ENCODE measurements around the gene RPS6KA2. TPM values are rescaled to one million over a fixed set of nuclear protein-coding genes. Genes with fewer than 3 reads are reported as not detected.

Gene RPS6KA2
- total RNA-seq, 1 experiment from 2014 or later, result 12.3 TPM

DNA sequence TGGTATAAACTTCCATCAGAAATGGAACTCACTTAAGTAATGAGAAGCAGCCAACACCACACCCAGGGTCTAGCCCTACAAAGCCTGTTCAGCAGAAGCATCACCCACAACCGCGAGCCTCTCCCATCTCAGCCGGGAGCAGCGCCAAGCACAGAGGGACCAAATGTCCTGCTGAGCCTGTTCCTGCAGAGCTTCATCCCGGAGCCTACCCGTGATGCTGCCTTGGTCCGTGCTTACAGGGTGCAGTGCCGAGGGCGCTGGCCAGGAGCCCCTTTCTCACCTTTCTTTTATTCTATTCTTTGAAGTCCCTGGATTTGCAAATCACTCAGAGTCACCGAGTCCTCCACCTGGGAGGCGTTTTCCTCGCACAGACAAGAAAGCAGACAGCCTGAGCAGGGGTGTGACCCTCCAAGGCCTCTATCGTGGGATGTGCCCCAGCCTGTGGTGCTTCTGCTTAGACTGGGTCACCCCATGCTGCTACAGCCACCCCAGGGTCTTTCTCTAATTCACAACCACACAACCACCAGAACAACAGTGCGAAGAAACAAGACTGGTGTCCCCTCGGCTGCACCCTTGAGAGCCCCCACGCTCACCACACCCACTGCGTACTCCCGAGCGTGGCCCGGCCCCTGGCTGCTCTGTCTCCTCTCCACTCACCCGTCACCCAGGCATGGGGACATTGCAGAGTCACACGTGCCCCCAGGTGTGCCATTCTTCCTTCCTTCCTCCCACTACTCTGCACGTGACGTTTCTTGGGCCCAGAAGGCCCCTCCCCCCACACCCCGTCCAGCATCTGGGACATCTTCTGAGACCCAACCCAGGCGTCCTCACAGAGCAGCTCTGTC lies 152.1 kb downstream of the RPS6KA2 start:
- Histone ChIP-seq H3K79me1 (ENCODE audit: insufficient read depth, low read depth, low read length, poor library complexity, severe bottlenecking) (no peaks in the 10 kb centered on the region), H3K18ac (ENCODE audit: insufficient read length, low read depth, low read length) (no peak overlapping the region), H3K9me3 (ENCODE audit: control insufficient read depth, low read depth, low read length) (no peaks in the 10 kb centered on the region), H2BK12ac (ENCODE audit: insufficient read length, low read depth, low read length) (no peak overlapping the region), H2BK15ac (ENCODE audit: low read depth, low read length) (no peak overlapping the region), H4K5ac (ENCODE audit: insufficient read length, low read depth, low read length) (no peak overlapping the region), H3K27me3 (ENCODE audit: insufficient read depth, low read length) (no peaks in the 10 kb centered on the region), H3K79me2 (ENCODE audit: insufficient read depth, low read length) (no peaks in the 10 kb centered on the region), H2BK120ac (ENCODE audit: low read depth, low read length, poor library complexity, severe bottlenecking) (no peak overlapping the region), H3K27ac (ENCODE audit: insufficient read length, low read depth, low read length) (no peak overlapping the region), H3K23ac (ENCODE audit: insufficient read length, low read depth, low read length) (no peak overlapping the region), H3T11ph (ENCODE audit: low read length) (no peak overlapping the region), H2BK5ac (ENCODE audit: insufficient read length, low read length) (no peak overlapping the region), H3K4me1 (ENCODE audit: insufficient read depth, low read length) (no peaks in the 10 kb centered on the region), H3K23me2 (ENCODE audit: insufficient read length, low read depth, low read length, poor library complexity, severe bottlenecking) (no peaks in the 10 kb centered on the region), H3K56ac (ENCODE audit: insufficient read length, low read depth, low read length) (no peak overlapping the region), H4K91ac (ENCODE audit: insufficient read length, low read depth, low read length) (no peak overlapping the region), H3K4me2 (ENCODE audit: insufficient read depth, insufficient read length, low read length) (no peak overlapping the region), H3K4ac (ENCODE audit: low read depth, low read length) (no peak overlapping the region), H3K14ac (ENCODE audit: insufficient read depth, low read length) (no peak overlapping the region), H2BK20ac (ENCODE audit: low read depth, low read length, poor library complexity, severe bottlenecking) (no peak overlapping the region), H2AFZ (ENCODE audit: low read length) (no peak overlapping the region), H4K20me1 (ENCODE audit: control insufficient read depth, insufficient read depth, insufficient read length) (no peaks in the 10 kb centered on the region), H3K9ac (ENCODE audit: extremely low read depth, insufficient read length, low read length) (no peak overlapping the region), H4K8ac (replicated peaks; ENCODE audit: insufficient read length, low read depth, low read length) (no peak overlapping the region), H2AK5ac (ENCODE audit: insufficient read length, low read length) (no peak overlapping the region)
- Mint-ChIP-seq H3K4me3 (no peak overlapping the region), H3K36me3 (ENCODE audit: insufficient read depth in 1 of 3, low read depth in 3 of 3) (peaks cover 1 to 10% (median 5%) of the 10 kb centered on the region in 3 experiments; a peak in 4 of 7 replicates), H3K27me3 (ENCODE audit: low read depth) (no peaks in the 10 kb centered on the region; the same call in none of the 2 replicates), H3K4me1 (peaks cover 8 to 10% of the 10 kb centered on the region in 2 experiments), H3K9me3 (no peaks in the 10 kb centered on the region), H3K27ac (peak overlapping the region in 2 of 3 experiments; percentile 32 to 37; a peak in 2 of 7 replicates)
- no CpG with 5 or more reads among the region's 26 CpGs for WGBS (ENCODE audit: extremely low coverage, insufficient read length, low lambda C conversion rate)
- TF ChIP-seq, protein P1, sequence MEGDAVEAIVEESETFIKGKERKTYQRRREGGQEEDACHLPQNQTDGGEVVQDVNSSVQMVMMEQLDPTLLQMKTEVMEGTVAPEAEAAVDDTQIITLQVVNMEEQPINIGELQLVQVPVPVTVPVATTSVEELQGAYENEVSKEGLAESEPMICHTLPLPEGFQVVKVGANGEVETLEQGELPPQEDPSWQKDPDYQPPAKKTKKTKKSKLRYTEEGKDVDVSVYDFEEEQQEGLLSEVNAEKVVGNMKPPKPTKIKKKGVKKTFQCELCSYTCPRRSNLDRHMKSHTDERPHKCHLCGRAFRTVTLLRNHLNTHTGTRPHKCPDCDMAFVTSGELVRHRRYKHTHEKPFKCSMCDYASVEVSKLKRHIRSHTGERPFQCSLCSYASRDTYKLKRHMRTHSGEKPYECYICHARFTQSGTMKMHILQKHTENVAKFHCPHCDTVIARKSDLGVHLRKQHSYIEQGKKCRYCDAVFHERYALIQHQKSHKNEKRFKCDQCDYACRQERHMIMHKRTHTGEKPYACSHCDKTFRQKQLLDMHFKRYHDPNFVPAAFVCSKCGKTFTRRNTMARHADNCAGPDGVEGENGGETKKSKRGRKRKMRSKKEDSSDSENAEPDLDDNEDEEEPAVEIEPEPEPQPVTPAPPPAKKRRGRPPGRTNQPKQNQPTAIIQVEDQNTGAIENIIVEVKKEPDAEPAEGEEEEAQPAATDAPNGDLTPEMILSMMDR (conservative IDR thresholded peaks at IDR 0.05), result no peak
- DNase-seq, result no peak
